Subcutaneous abdominal adipose tissue (tissue), 5 donors: Measurements from ENCODE around the gene FAM124A.
"Not testable (repeated sequence)": the region's sequence is repeated elsewhere in the genome, so short reads cannot be mapped to it uniquely, and the experiment has no call there.

Experiments
- H3K27ac ChIP-seq: one replicate; pipeline ENCODE4 v1.7.0; 2013; ENCODE audit warnings: low read depth, mild to moderate bottlenecking, inconsistent platforms, low read length, moderate library complexity
- H3K27me3 ChIP-seq, 5 donors: one replicate each; pipeline ENCODE4 v1.7.0; 2013; ENCODE audit warnings: low read length in 5 of 5, inconsistent platforms in 1 of 5; ENCODE audit not compliant: control insufficient read depth in 5 of 5, insufficient read depth in 4 of 5
- H3K36me3 ChIP-seq, 5 donors: one replicate each; pipeline ENCODE4 v1.7.0; 2013; ENCODE audit warnings: low read length in 5 of 5; ENCODE audit not compliant: control insufficient read depth in 5 of 5, insufficient read depth in 5 of 5
- H3K4me1 ChIP-seq, 5 donors: one replicate each; pipeline ENCODE4 v1.7.0; 2013; ENCODE audit warnings: low read length in 5 of 5, mild to moderate bottlenecking in 3 of 5, moderate library complexity in 1 of 5; ENCODE audit not compliant: control insufficient read depth in 5 of 5, insufficient read depth in 5 of 5
- H3K4me3 ChIP-seq, 5 donors: one replicate each; pipeline ENCODE4 v1.7.0; 2013; ENCODE audit warnings: low read length in 5 of 5, low read depth in 1 of 5
- H3K9ac ChIP-seq, 5 donors: one replicate each; pipeline ENCODE4 v1.7.0; 2013; ENCODE audit warnings: low read length in 5 of 5, mild to moderate bottlenecking in 4 of 5, moderate library complexity in 3 of 5
- H3K9me3 ChIP-seq, 5 donors: one replicate each; pipeline ENCODE4 v1.7.0; 2013; ENCODE audit warnings: low read length in 5 of 5; ENCODE audit not compliant: control insufficient read depth in 5 of 5
- donor health status: healthy.
- donor health status: healthy.
- donor health status: healthy.
- donor health status: healthy.
- donor health status: healthy.

Gene FAM124A

DNA sequence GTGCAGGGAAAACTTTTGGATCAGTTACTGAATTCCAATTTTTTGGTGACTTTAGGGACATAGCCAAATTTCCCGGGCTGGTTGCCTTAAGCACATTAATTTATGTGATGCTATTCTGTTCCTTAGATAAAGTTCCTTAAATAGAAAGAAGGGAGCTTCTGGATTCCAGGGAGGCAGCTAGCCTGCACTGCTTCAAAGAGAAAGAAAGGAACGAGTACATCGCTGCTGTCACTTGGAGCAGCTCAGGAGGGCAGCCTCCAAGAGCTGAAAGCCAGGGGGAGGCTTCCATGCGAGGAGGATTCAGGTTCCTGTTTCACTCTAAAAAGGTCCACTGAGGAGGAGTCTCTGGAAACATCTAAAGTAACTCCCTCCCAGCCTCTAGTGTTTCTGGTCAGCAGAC lies 55.7 kb downstream of the FAM124A start:
- H3K36me3 ChIP-seq, result peaks cover 0 to 9% (median 8%) of the 10 kb centered on the region in 5 donors
- no peak overlapping the region for H3K9ac ChIP-seq
- no peaks in the 10 kb centered on the region for H3K27me3 ChIP-seq
- no peak overlapping the region for H3K4me3 ChIP-seq
- no peak overlapping the region for H3K27ac ChIP-seq
- H3K4me1 ChIP-seq, result peaks cover 0 to 8% (median 5%) of the 10 kb centered on the region in 5 donors
- H3K9me3 ChIP-seq, result no peaks in the 10 kb centered on the region

DNA sequence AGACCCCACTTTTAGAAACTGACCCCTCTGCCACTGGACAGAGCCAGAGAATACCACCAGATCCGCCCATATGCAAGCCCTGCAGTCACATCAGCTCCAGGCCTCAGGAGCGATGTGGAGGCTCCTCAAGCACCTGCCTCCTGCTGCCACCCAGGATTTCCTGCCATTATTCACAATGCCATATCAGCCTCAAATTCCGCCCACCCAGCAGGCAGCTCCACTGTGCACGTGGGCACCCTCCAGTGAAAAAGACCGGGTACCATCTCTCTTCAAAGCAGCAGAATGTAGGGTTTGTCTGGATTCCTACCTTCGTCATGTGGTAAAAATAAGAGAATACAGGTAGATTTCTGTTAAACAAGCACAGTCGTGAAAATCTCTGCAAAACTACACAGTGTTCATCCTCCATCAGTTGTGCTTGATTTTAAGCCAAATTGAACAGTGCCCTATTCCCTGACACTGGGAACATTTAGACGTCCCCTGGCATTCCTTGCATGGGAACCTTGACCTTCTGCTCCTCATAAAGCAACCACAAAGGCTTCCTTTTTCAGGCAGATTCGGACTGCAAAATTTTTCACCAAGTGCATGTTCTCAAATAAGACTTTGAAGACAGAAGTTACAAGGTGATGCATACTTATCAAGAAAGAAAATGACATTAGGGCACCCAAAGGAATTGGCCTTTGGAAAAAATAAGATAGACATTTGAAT lies 56.4 kb downstream of the FAM124A start:
- Histone ChIP-seq H3K4me3 (no peak overlapping the region), H3K27ac (no peak overlapping the region), H3K9ac (no peak overlapping the region), H3K27me3 (no peaks in the 10 kb centered on the region), H3K36me3 (peaks cover 0 to 9% (median 8%) of the 10 kb centered on the region in 5 donors), H3K4me1 (peaks cover 0 to 8% (median 5%) of the 10 kb centered on the region in 5 donors), H3K9me3 (no peaks in the 10 kb centered on the region)

DNA sequence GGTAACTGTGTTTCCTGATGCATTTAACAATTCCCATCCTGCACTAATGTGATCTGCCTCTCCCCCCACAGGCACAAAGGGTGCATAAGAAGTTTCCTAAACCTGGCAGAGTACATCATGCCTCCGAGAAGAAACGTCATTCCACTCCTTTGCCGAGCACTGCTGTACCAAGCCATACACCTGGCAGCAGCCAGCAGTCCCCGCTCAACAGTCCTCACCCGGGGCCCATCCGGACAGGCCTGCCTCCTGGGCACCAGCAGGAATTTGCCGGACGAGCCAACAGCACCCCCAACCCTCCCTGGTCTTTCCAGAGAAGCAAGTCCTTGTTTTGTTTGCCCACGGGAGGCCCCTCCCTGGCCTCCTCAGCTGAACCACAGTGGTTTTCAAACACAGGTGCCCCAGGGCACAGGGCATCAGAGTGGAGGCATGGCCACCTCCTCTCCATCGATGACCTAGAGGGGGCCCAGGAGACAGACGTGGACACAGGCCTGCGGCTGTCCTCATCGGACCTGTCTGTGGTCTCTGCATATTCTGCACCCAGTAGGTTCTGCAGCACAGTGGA lies 58.3 kb downstream of the FAM124A start:
- no peaks in the 10 kb centered on the region for H3K9me3 ChIP-seq
- no peak overlapping the region for H3K27ac ChIP-seq
- H3K4me1 ChIP-seq, result peaks cover 0 to 8% (median 5%) of the 10 kb centered on the region in 5 donors
- no peak overlapping the region for H3K4me3 ChIP-seq
- peaks cover 0 to 9% (median 8%) of the 10 kb centered on the region in 5 donors for H3K36me3 ChIP-seq
- no peak overlapping the region for H3K9ac ChIP-seq
- no peaks in the 10 kb centered on the region for H3K27me3 ChIP-seq

DNA sequence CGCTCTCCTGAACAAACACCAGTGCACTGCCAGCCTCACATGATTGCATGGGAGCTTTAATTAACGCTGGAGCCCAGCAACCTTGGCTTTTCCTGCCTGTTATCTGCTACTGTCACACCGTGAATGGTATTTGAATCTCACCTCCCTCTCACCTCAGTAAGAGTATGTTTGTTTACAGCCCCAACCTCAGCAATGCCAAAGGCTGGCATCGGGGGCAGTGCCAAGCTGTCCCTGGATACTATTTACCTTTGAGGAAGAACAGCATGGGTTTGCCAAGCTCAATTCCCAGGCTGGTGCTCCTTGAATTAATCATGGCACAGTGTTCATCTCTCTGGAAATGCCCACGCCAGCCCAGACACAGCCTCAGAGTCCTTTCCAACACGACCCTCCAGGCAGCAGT lies 60.1 kb downstream of the FAM124A start:
- H3K4me3 ChIP-seq, result no peak overlapping the region
- peaks cover 0 to 9% (median 8%) of the 10 kb centered on the region in 5 donors for H3K36me3 ChIP-seq
- H3K9me3 ChIP-seq, result no peaks in the 10 kb centered on the region
- no peak overlapping the region for H3K9ac ChIP-seq
- peaks cover 0 to 3% (median 0%) of the 10 kb centered on the region in 5 donors for H3K4me1 ChIP-seq
- no peak overlapping the region for H3K27ac ChIP-seq
- H3K27me3 ChIP-seq, result no peaks in the 10 kb centered on the region

DNA sequence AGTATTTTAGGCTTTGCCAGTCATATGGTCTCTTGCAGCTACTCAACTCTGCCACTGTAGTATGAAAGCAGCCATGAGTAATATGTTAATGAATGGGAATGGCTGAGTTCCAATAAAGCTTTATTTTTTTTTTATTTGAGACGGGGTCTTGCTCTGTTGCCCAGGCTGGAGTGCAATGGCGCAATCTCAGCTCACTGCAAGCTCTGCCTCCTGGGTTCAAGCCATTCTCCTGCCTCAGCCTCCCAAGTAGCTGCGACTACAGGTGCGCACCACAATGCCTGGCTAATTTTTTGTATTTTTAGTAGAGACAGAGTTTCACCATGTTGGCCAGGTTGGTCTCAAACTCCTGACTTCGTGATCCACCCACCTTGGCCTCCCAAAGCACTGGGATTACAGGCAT lies 60.7 kb downstream of the FAM124A start:
- not testable (repeated sequence) for H3K9me3 ChIP-seq, H3K27me3 ChIP-seq, H3K27ac ChIP-seq, H3K4me1 ChIP-seq, H3K4me3 ChIP-seq, H3K9ac ChIP-seq, H3K36me3 ChIP-seq

DNA sequence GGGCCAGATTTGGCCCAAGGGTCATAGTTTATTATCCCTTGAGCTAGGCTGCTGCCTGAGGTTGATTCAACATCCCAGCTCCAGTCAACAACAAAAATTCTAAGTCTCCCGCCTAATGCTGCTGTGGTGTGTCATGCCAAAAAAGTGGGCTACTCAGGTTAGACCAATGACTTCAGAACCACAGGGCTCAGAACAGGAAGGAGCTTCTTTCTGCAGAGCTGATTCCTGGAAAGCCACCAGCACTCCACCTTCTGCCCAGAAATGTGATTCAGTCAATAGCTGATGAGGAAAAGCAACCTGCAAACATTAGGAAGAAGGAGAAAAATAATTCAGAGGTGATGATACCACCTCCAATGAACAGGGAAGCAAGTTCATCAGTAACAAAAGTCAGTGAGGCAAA lies 61.2 kb downstream of the FAM124A start:
- Histone ChIP-seq H3K27me3 (peaks cover 0 to 5% (median 0%) of the 10 kb centered on the region in 5 donors), H3K36me3 (peaks cover 0 to 9% (median 8%) of the 10 kb centered on the region in 5 donors), H3K9ac (no peak overlapping the region), H3K4me3 (no peak overlapping the region), H3K9me3 (no peaks in the 10 kb centered on the region), H3K27ac (no peak overlapping the region), H3K4me1 (peaks cover 0 to 3% (median 0%) of the 10 kb centered on the region in 5 donors)

DNA sequence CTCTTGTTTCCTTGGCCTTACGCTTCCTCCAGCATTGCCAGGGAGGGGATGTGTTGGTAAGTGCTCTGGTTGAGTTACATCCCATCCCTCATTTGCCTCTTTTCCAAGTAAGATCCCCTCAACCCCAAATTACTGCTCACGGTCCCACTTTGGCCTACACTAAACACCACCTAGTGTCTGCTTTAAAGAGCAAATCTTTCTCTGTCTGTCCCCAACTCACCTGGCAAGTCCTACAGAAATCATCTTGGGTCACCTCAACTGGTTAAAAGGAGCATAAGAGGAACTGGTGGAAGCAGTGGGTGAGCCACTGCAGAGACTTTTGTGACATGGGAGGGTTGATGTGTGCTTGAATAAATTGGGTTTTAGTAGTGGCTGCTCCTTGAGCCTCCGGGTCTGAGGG lies 62.1 kb downstream of the FAM124A start:
- Histone ChIP-seq H3K4me1 (peaks cover 0 to 3% (median 0%) of the 10 kb centered on the region in 5 donors), H3K27ac (no peak overlapping the region), H3K4me3 (no peak overlapping the region), H3K27me3 (peaks cover 0 to 5% (median 0%) of the 10 kb centered on the region in 5 donors), H3K36me3 (peaks cover 0 to 9% (median 8%) of the 10 kb centered on the region in 5 donors), H3K9ac (no peak overlapping the region), H3K9me3 (no peaks in the 10 kb centered on the region)

DNA sequence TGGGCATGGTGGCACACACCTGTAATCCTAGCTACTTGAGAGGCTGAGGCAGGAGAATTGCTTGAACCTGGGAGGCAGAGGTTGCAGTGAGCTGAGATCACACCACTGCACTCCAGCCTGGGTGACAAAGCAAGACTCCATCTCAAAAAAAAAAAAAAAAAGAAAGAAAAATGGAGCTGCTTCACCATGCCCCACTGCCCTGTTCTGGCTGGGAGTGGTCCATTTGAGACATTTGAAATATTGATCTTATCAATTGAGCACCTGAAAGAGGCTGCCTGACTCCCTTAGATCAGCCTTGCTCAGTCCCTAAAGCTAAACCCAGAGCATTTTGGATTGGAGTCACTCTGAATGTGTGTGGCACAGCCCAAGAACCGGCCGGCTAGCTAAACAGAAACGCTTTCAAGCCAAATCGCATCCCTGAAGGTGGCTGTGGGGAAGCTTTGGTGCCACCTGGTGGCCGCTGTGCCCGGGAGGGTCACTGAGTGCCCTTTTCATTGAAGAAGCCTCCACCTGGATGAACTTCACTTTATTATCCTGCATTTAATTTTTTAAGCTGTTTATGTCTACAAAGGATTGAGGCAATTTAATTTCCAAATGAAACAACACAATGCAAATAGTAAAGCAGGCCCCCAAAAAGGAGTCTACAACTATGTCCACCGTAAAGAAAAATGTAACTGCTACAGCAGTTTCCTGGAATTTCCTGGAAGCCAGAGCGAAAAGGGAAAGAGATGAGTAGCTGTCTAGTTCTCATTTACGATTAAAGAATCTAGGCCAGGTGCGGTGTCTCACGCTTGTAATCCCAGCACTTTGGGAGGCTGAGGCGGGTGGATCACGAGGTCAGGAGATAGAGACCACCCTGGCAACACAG lies 64.2 kb downstream of the FAM124A start:
- no peak overlapping the region for H3K27ac ChIP-seq
- H3K27me3 ChIP-seq, result peaks cover 0 to 5% (median 0%) of the 10 kb centered on the region in 5 donors
- no peak overlapping the region for H3K9ac ChIP-seq
- no peaks in the 10 kb centered on the region for H3K9me3 ChIP-seq
- peaks cover 0 to 3% (median 0%) of the 10 kb centered on the region in 5 donors for H3K4me1 ChIP-seq
- no peaks in the 10 kb centered on the region for H3K36me3 ChIP-seq
- H3K4me3 ChIP-seq, result no peak overlapping the region

DNA sequence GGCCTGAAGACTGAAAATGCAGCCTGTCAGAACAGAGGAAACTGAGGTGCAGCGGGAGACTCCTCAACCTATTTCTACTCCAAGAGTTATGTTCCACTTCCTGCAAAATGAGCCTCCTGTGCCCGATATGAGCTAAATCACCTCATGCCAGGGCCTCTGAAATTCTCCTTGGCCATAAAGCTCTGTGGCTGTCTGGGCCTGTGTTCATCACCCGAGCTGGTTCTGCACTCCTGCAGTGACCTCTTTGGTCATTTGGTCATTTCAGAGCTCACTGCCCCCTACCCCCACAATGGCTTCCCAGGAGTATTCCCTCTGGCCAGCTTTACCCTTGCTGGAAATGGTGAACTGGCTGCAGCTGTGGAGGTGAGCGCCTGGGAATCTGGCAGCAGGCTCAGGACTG lies 65.6 kb downstream of the FAM124A start:
- Histone ChIP-seq H3K9me3 (no peaks in the 10 kb centered on the region), H3K4me1 (peaks cover 0 to 11% (median 5%) of the 10 kb centered on the region in 5 donors), H3K27ac (no peak overlapping the region)

DNA sequence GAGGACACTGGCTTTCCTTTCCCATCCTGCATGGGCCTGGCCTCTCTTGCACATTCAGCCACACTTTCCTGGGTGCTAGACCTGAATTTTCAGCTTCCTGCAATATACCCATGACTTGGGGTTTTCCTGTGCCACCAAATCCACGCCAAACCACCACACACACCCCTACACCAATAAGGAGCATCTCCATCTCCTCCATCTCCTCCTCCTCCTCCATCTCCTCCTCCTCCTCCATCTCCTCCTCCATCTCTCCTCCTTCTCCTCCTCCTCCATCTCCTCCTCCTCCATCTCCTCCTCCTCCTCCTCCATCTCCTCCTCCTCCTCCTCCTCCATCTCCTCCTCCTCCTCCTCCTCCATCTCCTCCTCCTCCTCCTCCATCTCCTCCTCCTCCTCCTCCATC lies 66.1 kb downstream of the FAM124A start:
- H3K4me1 ChIP-seq, result peaks cover 0 to 11% (median 5%) of the 10 kb centered on the region in 5 donors
- H3K9me3 ChIP-seq, H3K4me3 ChIP-seq, H3K9ac ChIP-seq, H3K27me3 ChIP-seq, H3K27ac ChIP-seq, H3K36me3 ChIP-seq: not testable (repeated sequence)

More for the DNA sequence above, 65.6 kb downstream of the FAM124A start:
- no peak overlapping the region for H3K9ac ChIP-seq
- H3K27me3 ChIP-seq, result peaks cover 0 to 5% (median 0%) of the 10 kb centered on the region in 5 donors
- no peak overlapping the region for H3K4me3 ChIP-seq
- H3K36me3 ChIP-seq, result no peaks in the 10 kb centered on the region
